ENCODE measurements around the gene PPP2CA.

- TF ChIP-seq NRL (CRISPR knock-in tag; IDR thresholded peaks at IDR 0.05; ENCODE audit: borderline replicate concordance): no peak
- TF ChIP-seq ZNF589 (CRISPR knock-in tag; conservative IDR thresholded peaks at IDR 0.05): no peak
- TF ChIP-seq YY1 (IDR thresholded peaks at IDR 0.05; ENCODE audit: insufficient read depth, insufficient replicate concordance, low read depth, low read length): peak; percentile 19
- no peak for TF ChIP-seq JUND (CRISPR knock-in tag; IDR thresholded peaks at IDR 0.05)
- TF ChIP-seq ZFP36L2 (CRISPR knock-in tag; IDR thresholded peaks at IDR 0.05): no peak
- no peak for TF ChIP-seq ZNF597 (CRISPR knock-in tag; IDR thresholded peaks at IDR 0.05)
- TF ChIP-seq BHLHE40 (IDR thresholded peaks at IDR 0.05; ENCODE audit: low read length): no peak; the same call in 1 of the 2 replicates
These were observed 79.9 kb downstream of the PPP2CA start for GRCh38 chr5:134145779-134146581.

Data from HepG2 (cell line).